HG03060 (cell line): ENCODE measurements around the gene CNTN1.

Source experiments
- ATAC-seq: cut with Tn5 transposase; IDR thresholded peaks from one replicate; pipeline ENCODE4 v1.9.1; 2021; ENCODE audit warnings: low read depth, moderate number of reproducible peaks; ENCODE audit not compliant: unreplicated experiment

Gene CNTN1

GRCh38 chr12:41013881-41014642, 321.8 kb downstream of the CNTN1 start:
- ATAC-seq = no peak

GRCh38 chr12:41014643-41015020, 322.4 kb downstream of the CNTN1 start:
- ATAC-seq = no peak

GRCh38 chr12:41018010-41018409, 325.8 kb downstream of the CNTN1 start:
- no peak for ATAC-seq

GRCh38 chr12:41019461-41019860, 327.2 kb downstream of the CNTN1 start:
- no peak for ATAC-seq

- no peak for ATAC-seq
Observed at GRCh38 chr12:41023836-41024235, 331.6 kb downstream of the CNTN1 start.

- no peak for ATAC-seq
Observed at GRCh38 chr12:41026151-41026550, 333.9 kb downstream of the CNTN1 start.

- ATAC-seq = no peak
Observed at GRCh38 chr12:41032386-41032785, 340.1 kb downstream of the CNTN1 start.

GRCh38 chr12:41034686-41035085, 342.4 kb downstream of the CNTN1 start:
- ATAC-seq = no peak

GRCh38 chr12:41039461-41039860, 347.2 kb downstream of the CNTN1 start:
- ATAC-seq = no peak

- ATAC-seq = no peak
Observed at GRCh38 chr12:41045509-41045908, 353.3 kb downstream of the CNTN1 start.

- ATAC-seq = no peak
Observed at GRCh38 chr12:41049033-41049432, 356.8 kb downstream of the CNTN1 start.

- no peak for ATAC-seq
Observed at GRCh38 chr12:41051954-41052353, 359.7 kb downstream of the CNTN1 start.

GRCh38 chr12:41052441-41052840, 360.2 kb downstream of the CNTN1 start:
- ATAC-seq = no peak

- no peak for ATAC-seq
Observed at GRCh38 chr12:41053046-41053445, 360.8 kb downstream of the CNTN1 start.

GRCh38 chr12:41055875-41056577, 363.8 kb downstream of the CNTN1 start:
- ATAC-seq = no peak

- ATAC-seq = no peak
Observed at GRCh38 chr12:41058266-41058665, 366.0 kb downstream of the CNTN1 start.

GRCh38 chr12:41061192-41061591, 369.0 kb downstream of the CNTN1 start:
- ATAC-seq = no peak

GRCh38 chr12:41064411-41064810, 372.2 kb downstream of the CNTN1 start:
- ATAC-seq = no peak

GRCh38 chr12:41067941-41068645, 375.9 kb downstream of the CNTN1 start:
- no peak for ATAC-seq

GRCh38 chr12:41073633-41074472, 381.6 kb downstream of the CNTN1 start:
- no peak for ATAC-seq

GRCh38 chr12:41074473-41074769, 382.2 kb downstream of the CNTN1 start:
- ATAC-seq = no peak
